ENCODE measurements around the gene SREBF1.
"Not testable (repeated sequence)": the region's sequence is repeated elsewhere in the genome, so short reads cannot be mapped to it uniquely, and the experiment has no call there.

The SREBF1 gene

DNA sequence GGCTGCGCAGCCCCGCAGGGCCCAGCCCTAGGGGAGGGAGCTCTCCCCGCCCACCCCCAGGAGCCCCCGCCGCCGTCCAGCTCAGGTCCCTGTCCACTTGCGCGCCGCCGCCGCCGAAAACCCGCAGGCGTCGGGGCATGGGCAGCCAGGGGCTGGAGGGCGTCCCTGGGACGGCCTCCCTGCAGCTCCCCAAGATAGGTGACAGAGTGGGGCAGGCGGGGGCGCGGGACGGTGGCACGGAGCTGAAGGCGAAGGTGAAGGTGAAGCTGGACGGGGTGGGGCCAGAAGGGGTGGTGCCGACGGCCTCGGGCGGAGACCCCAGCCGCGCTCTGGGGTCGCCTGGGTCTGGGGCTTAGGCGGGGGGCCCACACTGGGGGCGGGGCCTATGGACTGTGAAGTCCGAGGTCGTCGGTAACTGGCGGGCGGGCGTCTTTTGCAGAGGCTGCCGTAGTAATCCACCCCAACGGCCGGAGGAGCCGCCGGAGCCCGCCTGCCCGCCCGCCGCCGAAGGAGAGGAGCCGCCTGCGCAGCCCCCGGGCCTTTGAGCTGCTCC lies 27.2 kb downstream of the SREBF1 start:
- no peak for DNase-seq

DNA sequence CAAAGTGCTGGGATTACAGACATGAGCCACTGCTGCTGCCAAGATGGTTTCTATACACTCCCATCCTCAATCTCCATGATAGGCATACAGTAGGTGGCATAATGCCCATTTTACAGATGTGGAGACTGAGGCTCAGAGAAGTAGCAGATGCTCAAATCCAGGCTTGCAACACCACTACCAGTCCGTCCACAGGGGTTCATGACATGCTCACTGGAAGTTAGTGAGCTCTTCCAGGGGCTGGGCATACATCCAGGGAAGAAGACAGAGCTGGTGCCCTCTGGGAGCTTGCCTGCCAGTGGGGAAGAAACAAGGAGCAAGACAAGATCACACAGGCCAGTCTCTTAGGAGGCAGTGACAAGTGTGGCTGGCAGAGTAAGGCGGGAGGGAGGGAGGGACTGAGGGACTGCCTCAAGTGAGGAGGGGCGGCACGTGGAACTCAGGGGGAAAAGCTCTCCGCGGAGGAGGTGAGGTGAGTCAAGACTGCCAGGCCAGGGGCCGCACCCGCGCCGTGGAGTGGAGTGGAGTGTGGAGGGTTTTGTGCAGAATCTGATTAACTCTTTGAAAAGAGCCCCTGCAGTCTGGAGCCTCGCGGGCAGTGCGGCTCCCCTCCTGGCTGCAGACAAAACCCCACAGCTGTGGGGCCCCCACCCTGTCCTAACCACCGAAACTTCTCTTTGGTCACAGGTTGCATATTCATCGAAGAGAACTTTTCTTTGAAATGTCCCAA lies 27.9 kb downstream of the SREBF1 start:
- DNase-seq, result no peak

DNA sequence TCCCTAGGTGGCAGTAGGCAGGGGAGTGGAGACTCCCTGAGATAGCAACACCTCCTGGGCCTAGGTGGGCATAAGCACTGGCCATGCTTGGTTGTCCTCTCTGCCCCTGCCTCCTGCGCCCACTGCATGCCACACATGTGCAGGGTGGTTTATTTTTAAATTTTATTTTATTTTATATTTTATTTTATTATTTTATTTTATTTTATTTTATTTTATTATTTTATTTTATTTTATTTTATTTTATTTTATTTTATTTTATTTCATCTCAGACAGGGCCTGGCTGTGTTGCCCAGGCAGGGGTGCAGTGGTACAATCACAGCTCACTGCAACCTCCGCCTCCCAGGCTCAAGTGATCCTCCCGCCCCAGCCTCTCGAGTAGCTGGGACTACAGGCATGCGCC lies 28.6 kb downstream of the SREBF1 start:
- DNase-seq, result not testable (repeated sequence)

DNA sequence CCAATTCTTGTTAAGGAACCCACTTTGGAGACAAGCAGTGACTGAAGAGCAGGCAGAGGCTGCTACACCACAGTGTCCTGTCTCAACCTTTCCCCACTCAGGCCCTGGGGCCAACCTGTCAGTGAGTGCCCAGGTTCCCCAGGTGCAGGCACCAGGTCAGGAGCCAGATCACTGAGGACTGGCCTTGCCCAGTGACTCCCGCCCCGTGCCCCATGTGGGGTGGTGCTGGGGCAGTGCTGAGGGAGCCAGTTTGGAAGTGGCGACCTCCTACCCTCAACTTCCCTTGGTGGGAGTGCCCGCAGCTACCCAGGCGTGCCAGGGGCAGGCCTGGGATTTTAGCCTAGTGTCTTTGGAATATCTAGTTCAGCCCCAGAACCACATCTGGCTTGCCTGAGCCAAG lies 29.3 kb downstream of the SREBF1 start:
- DNase-seq, result no peak

DNA sequence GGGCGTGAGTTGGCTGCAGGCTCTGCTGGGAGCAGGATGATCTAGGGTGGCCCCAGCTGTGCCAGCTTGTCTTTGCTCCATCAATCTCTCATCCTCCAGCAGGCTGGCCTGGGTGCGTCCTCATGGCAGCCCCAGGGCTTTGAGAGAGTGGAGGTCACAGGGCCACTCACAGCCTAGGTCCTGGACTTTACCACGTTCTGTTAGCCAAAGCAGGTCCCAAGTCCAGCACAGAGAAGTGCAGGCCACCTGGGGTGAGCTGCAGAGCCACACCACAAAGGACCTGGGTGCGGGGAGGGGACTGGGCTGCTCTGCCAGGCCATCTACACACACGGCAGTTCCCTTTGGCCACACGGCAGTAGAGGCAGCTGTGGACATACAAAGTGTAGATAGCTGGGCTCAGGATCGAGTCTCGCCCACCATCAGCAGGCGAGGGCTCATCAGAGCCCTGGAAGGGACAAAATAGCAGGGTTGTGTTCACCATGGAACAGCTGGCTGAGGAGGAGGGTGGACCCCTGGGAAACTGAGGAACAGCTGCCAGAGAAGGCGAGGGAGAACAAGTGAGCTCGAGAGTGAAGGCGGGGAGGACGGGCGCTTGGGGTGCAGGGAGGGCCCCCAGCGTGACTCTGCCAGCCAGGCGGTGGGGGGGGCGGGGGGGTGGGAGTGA lies 30.0 kb downstream of the SREBF1 start:
- no peak for DNase-seq

DNA sequence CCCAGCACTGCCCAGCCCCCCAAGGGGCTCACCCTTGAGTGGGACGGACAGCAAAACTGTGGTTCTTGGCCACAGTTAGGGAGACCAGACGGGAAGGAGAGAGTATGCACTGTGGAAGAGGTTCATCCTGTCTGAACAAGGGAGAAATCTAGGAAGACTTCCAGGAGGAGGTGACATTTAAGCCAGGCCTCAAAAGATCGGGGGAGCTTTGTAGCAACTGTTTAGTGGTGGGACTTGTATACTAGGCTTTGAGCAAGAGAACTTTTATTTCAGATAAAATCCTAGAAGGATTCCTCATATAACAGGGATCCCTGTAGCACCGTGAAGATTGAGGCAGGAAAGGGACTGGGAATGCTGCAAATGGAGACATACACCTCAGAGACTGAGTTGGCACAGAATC lies 30.8 kb downstream of the SREBF1 start:
- DNase-seq, result no peak

DNA sequence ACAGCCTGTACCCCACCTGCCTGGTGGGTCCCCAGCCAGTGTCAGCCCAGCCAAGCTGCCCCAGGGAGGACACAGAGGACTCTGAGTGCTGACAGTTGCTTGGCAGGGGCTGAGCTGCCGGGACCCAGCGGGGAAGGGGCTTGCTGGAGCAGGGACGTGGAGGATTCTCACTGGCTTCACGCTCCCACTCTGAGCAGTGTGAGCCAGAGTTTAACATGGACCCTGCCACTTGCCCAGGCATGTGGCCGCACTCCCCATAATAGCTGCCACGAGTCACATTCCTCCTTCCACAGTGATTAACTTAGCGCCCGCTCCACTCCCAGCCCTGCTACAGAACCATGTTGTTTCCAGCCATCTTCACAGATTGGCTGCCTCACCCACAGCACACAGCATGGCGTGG lies 31.2 kb downstream of the SREBF1 start:
- no peak for DNase-seq

DNA sequence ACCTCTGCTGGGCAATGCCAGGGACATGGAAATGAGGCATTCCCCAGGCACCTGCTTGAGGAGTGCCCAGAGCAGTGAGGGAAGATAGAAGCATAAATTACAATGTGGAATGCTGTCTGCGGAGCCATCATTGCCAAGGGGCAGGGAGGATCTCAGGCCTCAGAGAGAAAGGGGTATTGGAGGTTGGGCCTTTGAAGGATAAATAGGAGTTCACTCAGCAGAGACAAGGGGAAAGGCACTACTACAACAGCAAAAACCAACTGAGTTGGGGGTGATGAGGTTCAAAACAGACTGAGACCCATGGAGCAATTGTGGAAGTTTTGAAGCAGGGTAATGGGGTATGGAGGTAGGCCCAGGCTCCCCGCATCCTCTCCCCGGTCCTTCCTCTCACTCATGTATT lies 32.8 kb downstream of the SREBF1 start:
- DNase-seq, result no peak

DNA sequence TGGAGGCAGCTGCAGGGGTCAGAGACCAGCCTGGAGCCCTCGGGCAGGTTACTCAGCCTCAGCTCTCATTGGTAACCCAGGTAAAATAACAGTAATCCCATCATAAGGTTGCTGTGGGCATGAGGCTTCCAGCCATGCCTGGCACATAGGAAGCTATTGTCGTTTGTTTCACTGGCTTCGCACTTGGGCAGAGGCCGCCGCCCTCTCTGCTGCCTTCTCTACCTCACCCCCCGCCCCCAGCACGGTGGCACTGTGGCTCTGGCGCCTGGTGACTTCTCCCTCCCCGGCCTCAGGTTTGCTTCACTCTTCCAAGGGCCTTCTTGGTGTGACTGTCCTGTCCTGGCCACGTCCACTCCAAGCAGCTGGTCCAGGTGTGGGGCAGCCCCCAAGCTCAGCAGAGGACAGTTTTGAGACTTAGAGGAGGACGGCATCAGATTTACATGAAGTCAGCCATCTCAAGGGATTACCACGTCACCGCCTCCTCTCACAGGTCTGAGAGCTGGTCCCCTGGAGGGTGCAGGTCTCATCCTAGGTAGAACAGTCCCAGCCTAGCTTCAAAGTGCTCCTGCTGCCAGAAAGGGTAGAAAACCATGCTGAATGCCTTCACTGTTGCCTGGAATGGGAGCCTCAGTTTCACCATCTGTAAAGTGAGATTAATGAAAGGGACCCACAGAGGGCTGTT lies 34.8 kb downstream of the SREBF1 start:
- no peak for DNase-seq

DNA sequence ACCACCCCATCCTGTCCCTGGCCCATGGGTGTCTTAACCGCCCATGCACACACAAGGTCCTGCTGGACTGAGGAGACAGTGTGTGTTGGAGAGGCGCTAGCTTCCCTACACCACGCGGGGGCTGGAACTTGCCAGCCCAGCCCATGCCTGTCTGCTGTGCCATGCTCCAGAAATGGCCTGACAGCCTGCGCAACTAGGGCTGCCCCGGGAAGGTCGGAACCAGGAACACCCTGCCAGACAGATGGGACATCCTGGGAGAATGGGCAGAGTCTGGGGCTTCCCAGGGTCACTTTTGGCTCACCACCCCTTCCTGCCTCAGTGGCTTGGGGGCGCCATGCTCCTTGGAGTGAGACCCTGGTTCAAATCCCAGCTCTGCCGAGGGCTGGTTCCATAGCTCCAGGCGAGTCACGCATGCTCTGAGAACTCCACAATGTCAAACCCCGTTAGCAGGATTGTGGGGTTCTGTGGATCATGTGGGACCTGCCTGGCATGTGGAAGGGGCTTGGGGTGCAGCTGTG lies 36.2 kb downstream of the SREBF1 start:
- DNase-seq, result no peak

DNA sequence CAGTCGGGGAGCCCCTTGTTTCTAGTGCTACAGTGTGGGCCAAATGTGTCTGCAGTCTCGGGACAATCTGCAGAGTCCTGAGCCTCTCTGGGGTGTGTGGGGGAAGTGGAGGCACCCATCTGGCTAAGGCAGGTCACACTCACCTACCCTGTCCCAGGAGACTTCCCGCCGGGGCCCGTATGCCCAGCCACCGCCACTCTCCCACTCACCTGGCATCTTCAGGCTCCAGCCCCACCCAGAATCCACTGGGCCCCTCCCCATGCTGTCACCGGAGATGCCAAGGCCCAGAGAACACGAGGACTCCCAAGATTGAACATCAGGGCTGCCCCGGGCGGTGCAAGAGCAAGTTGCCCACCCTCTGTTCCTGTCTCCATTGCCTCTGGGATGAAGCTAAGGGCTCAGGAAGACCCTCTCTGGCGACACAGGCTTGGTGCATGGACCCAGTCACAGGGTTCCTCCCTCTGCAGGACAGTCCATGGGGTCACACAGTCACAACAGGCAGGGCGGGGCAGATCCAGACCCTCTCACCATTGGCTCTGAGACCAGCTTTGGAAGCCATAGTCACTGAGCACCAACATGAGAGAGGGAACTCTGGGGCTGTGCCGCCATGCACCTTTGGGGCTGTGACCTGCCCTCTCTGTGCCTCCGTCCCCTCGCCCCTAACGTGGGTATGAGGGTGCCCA lies 38.1 kb downstream of the SREBF1 start:
- DNase-seq, result no peak

DNA sequence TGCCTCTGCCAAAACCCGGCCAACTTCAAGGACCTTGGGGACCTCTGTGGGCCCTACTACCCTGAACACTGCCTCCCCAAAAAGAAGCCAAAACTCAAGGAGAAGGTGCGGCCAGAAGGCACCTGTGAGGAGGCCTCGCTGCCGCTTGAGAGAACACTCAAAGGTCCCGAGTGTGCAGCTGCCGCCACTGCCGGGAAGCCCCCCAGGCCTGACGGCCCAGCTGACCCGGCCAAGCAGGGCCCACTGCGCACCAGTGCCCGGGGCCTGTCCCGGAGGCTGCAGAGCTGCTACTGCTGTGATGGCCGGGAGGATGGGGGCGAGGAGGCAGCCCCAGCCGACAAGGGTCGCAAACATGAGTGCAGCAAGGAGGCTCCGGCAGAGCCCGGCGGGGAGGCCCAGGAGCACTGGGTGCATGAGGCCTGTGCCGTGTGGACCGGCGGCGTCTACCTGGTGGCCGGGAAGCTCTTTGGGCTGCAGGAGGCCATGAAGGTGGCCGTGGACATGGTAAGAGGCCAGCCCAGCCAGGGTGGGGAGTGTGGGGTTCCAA lies 38.7 kb downstream of the SREBF1 start:
- no peak for DNase-seq

DNA sequence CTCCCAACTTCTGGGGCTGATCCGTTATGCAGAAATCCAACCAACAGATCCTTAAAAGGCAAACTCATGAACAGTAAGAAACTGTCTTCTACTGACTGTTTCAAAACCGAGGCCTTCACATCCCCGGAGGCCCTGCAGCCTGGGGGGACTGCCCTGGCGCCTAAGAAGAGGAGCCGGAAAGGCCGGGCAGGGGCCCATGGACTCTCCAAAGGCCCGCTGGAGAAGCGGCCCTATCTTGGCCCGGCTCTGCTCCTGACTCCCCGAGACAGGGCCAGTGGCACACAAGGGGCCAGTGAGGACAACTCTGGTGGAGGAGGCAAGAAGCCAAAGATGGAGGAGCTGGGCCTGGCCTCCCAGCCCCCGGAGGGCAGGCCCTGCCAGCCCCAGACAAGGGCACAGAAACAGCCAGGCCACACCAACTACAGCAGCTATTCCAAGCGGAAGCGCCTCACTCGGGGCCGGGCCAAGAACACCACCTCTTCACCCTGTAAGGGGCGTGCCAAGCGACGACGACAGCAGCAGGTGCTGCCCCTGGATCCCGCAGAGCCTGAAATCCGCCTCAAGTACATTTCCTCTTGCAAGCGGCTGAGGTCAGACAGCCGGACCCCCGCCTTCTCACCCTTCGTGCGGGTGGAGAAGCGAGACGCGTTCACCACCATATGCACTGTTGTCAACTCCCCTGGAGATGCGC lies 39.5 kb downstream of the SREBF1 start:
- DNase-seq, result no peak

DNA sequence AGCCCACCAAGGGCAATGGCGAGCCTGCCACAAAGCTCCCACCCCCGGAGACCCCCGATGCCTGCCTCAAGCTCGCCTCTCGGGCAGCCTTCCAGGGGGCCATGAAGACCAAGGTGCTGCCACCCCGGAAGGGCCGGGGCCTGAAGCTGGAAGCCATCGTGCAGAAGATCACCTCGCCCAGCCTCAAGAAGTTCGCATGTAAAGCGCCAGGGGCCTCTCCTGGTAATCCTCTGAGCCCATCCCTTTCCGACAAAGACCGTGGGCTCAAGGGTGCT lies 40.1 kb downstream of the SREBF1 start:
- no peak for DNase-seq

DNA sequence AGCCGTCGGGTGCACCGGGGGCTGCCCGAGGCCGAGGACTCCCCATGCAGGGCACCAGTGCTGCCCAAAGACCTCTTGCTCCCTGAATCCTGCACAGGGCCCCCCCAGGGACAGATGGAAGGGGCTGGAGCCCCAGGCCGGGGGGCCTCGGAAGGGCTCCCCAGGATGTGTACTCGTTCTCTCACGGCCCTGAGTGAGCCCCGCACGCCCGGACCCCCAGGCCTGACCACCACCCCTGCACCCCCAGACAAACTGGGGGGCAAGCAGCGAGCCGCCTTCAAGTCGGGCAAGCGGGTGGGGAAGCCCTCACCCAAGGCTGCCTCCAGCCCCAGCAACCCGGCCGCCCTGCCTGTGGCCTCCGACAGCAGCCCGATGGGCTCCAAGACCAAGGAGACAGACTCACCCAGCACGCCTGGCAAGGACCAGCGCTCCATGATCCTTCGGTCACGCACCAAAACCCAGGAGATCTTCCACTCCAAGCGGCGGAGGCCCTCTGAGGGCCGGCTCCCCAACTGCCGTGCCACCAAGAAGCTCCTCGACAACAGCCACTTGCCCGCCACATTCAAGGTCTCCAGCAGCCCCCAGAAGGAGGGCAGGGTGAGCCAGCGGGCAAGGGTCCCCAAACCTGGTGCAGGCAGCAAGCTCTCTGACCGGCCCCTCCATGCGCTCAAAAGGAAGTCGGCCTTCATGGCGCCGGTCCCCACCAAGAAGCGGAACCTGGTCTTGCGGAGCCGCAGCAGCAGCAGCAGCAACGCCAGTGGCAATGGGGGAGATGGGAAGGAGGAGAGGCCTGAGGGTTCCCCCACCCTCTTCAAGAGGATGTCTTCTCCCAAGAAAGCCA lies 40.6 kb downstream of the SREBF1 start:
- no peak for DNase-seq

DNA sequence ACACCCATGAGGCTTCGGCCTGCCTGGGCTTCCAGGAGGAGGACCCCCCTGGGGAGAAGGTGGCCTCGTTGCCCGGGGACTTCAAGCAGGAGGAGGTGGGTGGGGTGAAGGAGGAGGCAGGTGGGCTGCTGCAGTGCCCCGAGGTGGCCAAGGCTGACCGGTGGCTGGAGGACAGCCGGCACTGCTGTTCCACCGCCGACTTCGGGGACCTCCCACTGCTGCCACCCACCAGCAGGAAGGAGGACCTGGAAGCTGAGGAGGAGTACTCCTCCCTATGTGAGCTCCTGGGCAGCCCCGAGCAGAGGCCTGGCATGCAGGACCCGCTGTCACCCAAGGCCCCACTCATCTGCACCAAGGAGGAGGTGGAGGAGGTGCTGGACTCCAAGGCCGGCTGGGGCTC lies 41.5 kb downstream of the SREBF1 start:
- DNase-seq, result no peak

DNA sequence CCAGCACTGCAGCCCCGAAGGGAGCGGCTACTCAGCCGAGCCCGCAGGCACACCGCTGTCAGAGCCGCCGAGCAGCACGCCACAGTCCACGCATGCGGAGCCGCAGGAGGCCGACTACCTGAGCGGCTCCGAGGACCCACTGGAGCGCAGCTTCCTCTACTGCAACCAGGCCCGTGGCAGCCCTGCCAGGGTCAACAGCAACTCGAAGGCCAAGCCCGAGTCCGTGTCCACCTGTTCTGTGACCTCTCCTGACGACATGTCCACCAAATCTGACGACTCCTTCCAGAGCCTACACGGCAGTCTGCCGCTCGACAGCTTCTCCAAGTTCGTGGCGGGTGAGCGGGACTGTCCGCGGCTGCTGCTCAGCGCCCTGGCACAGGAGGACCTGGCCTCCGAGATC lies 42.4 kb downstream of the SREBF1 start:
- DNase-seq, result no peak

DNA sequence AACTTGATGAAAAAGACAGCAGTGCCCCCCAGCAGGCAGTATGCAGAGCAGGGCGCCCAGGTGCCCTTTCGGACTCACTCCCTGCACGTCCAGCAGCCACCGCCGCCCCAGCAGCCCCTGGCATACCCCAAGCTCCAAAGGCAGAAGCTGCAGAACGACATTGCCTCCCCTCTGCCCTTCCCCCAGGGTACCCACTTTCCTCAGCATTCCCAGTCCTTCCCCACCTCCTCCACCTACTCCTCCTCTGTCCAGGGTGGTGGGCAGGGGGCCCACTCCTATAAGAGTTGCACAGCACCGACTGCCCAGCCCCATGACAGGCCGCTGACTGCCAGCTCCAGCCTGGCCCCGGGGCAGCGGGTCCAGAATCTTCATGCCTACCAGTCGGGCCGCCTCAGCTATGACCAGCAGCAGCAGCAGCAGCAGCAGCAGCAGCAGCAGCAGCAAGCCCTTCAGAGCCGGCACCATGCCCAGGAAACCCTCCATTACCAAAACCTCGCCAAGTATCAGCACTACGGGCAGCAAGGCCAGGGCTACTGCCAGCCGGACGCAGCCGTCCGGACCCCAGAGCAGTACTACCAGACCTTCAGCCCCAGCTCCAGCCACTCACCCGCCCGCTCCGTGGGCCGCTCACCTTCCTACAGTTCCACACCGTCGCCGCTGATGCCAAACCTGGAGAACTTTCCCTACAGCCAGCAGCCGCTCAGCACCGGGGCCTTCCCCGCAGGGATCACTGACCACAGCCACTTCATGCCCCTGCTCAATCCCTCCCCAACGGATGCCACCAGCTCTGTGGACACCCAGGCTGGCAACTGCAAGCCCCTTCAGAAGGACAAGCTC lies 43.2 kb downstream of the SREBF1 start:
- DNase-seq, result no peak

DNA sequence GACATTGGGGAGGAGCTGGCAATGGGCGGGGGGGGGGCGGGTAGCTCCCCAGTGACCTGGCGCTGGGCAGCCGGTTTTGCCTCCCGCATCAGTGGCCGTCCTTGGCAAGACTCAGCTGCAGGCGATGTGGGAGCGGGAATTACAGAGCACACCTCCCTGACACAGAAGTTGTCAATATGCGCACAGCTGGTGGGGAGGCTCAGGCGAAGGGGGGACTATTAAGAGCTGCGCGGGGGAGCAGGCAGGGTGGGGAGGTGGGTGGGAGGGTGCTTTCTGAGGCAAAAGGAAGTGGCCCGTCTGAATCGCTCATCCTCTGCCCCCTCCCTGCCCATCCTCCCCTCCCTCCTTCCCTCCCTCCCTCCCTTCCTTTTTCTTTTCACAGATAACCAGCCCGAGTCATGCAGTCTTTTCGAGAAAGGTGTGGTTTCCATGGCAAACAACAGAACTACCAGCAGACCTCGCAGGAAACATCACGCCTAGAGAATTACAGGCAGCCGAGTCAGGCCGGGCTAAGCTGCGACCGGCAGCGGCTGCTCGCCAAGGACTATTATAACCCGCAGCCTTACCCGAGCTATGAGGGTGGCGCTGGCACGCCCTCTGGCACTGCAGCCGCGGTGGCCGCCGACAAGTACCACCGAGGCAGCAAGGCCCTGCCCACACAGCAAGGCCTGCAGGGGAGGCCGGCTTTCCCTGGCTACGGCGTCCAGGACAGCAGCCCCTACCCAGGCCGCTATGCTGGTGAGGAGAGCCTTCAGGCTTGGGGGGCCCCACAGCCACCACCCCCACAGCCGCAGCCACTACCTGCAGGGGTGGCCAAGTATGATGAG lies 44.0 kb downstream of the SREBF1 start:
- peak; percentile 69 for DNase-seq
